GM18519 (cell line): ENCODE results near the gene ZNF408.

Experiments
- ATAC-seq: cut with Tn5 transposase; IDR thresholded peaks from one replicate; pipeline ENCODE4 v1.9.1; 2021; ENCODE audit warnings: mild to moderate bottlenecking, moderate library complexity; ENCODE audit not compliant: unreplicated experiment, low FRiP score

Gene ZNF408

DNA sequence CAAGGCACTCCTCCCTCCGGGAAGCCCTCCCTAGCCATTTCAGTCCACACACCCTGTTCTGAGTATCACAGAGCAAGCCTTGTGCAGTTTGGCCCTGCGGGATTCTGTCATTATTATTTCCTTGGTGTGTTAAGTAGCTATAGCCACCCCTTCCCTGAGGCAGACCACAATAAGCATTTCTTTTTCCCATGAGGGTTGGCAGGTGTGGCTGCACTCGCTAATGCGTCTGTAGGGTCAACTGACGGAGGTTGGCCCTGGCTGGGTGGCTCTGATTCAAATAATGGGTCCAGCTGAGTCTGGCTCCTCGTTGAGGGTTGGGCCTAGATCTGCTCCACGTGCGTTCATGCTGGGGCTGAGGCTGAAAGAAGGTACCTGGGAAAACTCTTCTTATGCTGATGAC lies 23.3 kb downstream of the ZNF408 start:
- ATAC-seq, result no peak

DNA sequence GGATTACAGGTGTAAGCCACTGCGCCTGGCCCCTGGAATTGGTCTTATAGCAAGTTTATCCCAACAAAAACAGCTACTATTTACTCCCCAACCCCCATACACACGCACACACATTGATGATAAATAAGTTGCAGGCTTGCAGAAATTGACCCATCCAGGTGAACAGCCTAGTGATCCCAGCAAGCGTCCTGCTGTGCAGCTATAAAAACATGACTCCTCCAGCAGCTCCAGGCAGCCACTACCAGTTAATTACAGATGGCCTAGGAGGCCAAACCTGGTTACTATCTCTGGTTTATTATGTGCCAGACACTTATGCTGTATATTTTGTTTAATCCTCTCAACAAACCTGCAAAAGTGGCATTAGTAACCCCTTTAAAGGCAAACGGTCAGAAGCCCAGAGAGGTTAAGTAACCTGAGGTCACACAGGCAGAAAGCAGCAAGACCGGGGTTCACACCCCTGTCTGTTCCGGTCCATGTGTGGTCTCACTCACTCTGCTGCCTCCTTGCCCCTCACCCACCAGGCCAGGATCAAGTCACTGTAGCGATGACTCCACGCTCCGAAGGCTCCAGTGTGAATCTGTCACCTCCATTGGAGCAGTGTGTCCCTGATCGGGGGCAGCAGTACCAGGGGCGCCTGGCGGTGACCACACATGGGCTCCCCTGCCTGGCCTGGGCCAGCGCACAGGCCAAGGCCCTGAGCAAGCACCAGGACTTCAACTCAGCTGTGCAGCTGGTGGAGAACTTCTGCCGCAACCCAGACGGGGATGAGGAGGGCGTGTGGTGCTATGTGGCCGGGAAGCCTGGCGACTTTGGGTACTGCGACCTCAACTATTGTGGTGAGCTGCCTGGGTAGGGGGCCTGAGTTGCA lies 24.7 kb downstream of the ZNF408 start:
- no peak for ATAC-seq

DNA sequence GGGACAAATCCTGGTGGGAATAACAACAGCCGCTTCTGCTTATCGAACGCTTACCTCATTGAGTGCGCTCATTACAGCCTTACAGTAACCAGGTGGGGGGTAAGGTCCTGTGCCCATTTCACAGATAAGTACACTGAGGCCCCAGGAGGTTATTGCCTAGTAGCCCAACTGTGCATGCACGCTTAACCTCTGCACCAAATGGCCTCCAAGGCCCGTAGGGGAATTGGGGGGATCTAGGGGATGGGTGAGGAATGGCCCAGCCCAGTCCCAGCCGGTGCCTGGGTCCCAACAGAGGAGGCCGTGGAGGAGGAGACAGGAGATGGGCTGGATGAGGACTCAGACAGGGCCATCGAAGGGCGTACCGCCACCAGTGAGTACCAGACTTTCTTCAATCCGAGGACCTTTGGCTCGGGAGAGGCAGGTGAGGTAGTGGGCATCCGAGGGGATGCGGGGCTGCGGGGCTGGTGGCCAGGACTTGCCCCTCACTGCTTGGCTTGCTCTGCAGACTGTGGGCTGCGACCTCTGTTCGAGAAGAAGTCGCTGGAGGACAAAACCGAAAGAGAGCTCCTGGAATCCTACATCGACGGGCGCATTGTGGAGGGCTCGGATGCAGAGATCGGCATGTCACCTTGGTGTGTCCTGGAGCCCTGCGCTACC lies 25.5 kb downstream of the ZNF408 start:
- ATAC-seq, result no peak

DNA sequence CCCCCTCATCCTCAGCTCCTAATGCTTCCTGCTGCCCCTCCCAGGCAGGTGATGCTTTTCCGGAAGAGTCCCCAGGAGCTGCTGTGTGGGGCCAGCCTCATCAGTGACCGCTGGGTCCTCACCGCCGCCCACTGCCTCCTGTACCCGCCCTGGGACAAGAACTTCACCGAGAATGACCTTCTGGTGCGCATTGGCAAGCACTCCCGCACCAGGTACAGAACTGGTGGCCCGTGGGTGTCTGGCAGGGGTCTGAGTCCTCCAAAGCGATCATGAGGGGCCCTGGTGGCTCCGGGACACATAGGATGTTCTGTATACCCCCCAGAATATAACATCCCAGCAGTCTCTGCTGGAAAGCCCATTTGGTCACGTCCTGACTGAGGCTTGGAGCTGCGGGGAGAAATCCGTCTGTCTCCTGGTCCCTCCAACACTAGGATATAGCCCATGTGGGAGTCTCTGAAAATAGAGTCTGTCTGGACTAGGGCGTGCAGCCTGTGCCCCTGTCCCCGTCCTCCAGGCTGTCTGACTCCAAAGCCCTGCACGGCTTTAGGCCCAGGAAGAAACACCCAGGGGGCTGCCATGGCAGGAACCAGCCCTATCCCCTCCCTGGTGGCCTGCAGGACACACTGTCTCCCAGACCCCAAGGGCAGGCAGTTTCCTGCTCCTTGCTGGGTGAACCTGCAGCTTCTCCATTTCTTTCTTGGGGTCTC lies 27.3 kb downstream of the ZNF408 start:
- no peak for ATAC-seq

DNA sequence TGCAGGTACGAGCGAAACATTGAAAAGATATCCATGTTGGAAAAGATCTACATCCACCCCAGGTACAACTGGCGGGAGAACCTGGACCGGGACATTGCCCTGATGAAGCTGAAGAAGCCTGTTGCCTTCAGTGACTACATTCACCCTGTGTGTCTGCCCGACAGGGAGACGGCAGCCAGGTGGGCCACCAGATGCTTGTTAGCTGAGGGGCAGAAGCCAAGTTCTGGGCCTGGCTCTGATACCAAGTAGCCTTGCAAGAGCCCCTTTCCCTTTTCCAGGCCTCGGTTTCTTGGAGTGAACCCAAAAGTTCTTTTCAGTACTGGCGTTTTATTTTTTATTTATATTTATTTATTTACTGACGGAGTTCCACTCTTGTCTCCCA lies 27.8 kb downstream of the ZNF408 start:
- no peak for ATAC-seq

DNA sequence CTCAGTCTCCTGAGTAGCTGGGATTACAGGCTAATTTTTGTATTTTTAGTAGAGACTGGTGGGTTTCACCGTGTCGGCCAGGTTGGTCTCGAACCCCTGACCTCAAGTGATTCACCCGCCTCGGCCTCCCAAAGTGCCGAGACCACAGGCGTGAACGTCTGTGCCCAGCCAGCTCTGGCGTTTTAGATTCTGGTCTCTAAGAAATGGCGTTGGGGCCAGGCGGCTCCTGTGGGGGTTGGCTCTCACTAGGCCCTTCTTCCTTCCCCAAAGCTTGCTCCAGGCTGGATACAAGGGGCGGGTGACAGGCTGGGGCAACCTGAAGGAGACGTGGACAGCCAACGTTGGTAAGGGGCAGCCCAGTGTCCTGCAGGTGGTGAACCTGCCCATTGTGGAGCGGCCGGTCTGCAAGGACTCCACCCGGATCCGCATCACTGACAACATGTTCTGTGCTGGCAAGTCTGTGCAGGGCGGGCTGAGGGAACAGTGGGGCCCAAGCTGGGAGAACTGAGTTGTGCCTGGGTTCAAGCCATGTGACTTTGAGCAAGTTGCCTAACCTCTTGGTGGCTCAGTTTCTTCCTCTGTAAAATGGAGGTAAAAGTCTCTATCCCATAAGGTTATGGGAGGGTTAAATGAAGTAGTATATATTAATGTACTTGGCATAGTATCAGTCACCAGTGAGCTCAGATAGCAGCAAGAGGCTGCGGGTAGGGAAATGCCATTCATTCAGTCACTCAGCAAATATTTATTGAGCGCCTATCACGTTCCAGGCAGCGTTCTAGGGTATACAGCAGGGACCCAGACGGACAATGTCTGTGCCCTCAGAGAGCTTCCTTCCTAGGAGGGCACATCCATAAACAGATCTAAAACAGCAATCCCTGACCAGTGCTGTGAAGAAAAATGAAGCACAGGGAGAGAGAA lies 28.5 kb downstream of the ZNF408 start:
- no peak for ATAC-seq

DNA sequence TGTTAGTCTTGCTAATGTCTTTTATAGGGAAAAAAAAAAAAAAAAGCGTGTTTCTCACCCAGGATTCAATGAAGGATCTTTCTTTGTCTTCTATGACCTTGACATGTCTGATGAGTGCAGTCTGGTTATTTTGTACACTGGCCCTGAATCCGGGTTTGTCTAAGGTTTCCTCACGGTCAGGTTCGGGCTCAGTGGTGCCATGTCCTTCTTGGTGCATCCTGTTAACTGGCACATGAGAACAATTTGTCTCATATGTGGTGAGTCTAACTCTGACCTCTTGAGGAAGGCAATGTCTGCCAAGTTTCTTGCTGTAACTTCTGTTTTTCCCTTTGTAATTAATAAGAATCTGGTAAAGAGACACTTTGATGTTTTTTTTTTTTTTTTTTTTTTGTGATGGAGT lies 30.7 kb downstream of the ZNF408 start:
- no peak for ATAC-seq

DNA sequence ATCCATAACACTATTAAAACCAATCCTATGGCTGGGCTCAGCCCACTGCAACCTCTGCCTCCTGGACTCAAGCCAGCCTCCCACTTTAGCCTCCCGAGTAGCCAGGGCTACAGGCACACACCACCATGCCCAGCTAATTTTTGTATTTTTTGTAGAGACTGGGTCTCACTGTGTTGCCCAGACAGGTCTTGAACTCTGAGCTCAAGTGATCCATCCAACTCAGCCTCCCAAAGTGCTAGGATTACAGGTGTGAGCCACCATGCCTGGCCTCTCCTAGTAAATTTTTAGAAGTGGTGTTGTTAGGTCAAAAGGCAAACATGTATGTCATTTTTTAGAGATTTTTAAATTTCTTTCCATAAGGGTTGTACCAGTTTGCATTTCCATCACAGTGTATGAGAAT lies 32.4 kb downstream of the ZNF408 start:
- ATAC-seq, result no peak

DNA sequence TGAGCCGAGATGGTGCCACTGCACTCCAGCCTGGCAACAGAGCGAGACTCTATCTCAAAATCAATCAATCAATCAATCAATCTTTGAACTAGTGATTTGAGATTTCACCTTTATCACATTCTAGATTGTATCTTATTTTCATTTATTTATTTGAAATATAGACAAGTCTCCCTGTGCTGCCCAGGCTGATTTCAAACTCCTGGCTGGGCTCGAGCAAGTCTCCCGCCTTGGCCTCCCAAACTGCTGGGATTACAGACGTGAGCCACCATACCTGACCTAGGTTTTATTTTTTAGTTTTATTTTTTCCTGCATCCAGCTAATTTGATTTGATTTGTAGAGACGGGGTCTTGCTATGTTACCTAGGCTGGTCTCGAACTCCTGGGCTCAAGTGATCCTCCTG lies 35.3 kb downstream of the ZNF408 start:
- ATAC-seq, result no peak

DNA sequence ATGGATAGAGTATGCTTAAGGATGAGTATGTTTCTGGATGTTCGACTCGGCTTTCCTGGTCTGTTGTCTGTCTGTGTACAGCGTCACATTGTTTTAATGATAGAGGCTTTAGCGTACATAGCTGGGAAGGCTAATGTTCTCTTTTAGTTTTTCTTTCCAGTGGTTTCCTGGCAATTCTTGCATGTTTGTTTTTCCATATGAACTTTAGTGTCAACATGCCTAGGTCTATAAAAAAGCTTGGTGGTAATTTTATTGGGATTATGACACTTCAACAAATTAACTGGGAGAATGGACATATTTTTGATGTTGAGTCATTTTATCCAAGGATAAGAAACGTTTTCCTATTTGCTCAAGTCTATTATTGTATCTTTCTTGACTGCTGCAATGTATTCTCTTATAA lies 35.8 kb downstream of the ZNF408 start:
- ATAC-seq, result no peak

DNA sequence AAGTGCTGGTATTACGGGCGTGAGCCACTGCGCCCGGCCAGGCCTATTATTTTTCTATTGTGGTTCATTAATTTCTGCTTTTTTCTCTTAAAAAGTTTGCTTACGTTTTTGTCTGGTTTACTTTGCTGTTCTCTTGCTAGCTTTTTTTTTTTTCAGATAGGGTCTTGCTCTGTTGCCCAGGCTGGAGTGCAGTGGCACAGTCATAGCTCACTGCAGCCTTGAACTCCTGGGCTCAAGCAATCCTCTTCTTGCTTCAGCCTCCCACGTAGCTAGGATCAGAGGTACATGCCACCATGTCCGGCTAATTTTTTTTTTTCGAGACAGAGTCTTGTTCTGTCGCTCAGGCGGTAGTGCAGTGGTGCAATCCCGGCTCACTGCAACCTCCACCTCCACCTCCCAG lies 36.9 kb downstream of the ZNF408 start:
- no peak for ATAC-seq

DNA sequence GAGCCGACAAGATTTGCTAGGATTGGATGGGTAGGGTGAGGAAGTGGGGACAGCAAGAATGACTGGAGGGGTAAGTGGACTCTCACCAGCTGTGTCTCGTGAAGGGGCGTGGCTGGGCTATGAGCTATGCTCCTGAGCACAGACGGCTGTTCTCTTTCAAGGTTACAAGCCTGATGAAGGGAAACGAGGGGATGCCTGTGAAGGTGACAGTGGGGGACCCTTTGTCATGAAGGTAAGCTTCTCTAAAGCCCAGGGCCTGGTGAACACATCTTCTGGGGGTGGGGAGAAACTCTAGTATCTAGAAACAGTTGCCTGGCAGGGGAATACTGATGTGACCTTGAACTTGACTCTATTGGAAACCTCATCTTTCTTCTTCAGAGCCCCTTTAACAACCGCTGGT lies 38.1 kb downstream of the ZNF408 start:
- no peak for ATAC-seq

DNA sequence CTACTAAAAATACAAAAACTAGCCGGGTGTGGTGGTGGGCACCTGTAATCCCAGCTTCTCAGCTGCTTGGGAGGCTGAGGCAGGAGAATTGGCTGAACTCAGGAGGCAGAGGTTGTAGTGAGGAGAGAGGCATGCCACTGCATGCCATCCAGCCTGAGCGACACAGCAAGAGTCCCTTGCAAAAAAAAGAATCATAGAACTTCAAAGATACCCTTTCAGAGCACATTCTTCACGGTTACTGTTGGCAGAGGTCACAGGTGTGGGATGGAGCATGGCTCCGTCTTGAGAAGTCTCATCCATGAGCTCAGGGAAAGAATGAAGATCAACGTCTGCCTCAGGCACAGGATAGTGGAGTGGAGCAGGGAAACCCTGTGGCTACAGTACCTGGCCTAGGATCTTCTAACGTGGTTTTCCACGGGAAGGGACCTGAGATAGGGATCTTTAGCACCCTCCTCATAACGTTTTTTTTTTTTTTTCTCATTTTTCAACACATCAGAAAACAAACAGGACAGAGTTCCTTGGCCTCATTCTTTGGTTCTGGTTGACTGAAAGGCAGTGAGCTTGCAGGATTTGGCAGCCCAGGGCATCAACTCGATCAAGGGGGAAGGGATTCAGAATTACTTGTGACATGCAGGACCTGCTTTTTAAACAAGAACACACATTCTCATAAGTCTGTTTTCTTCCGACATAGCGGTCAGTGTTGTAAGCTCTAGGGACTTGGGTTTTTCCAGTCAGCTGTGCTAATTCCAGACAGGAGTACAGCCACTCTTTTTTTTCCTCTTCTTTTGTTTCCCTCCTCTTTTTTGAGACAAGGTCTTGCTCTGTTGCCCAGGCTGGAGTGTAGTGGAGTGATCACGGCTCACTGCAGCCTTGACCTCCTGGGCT lies 41.0 kb downstream of the ZNF408 start:
- ATAC-seq, result no peak

DNA sequence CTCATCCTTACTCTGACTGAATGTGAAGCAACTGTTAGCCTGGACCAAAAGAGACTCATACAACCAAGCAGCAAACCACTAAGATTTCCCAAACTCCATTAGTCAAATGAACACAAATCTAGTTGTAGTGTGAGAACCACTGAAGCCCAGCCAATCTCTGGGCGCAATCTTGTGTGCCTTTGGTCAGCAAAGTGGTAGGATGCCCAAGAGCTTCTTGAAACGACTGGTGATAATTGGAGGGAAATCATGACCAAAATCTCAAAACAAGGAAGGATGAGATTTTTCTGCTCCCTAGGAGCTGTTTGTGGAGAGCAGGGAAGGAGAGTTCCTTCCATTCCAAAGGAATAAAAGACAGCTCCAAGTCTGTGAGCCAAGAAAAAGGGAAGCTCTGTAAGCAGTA lies 42.2 kb downstream of the ZNF408 start:
- no peak for ATAC-seq

DNA sequence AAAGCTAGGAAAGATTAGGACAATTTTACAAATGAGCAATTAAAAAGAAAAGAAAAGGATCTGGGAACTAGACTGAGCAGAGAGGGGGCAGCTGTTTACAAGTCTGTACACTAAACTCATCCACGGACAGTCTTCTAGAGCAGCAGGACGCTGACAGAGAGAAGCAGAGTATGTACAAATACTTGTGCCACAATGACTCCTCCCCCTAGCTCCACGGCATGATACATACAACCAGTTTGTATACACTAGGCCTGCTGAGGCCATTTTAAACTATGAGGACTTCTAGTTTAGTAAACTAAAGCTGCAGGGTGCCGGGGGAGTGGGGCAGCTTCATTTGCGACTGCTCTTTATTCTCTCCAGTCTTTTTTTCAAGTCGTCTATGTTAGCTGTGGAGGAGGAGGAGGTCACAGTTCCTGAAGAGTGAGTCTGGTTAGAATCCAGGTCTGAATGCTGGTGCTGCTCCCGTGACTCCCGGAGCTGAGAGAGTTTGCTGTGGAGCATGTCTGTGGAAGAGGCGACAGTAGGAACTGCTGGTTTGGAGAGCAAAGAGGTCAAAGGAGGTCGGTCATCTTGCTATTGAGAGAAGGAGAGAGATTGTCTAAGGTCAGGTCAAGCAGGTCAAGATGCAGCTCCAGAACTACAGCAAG lies 43.0 kb downstream of the ZNF408 start:
- no peak for ATAC-seq

DNA sequence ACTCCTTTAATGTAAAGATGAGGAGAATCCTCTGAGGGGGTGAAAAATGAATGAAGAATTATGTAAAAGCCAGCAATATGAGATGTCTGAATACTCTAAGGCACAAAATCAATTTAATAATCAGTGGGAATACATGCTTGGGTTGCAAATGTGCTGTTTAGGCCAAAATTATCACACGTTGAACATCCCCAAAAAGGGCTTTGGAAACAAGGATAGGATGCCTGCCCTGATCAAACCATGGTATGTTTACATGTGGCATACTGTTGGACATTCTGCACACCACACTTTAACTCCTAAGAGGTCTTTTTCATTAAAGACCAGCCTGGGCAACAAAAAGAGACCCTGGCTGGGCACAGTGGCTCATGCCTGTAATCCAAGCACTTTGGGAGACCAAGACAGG lies 44.5 kb downstream of the ZNF408 start:
- ATAC-seq, result no peak

DNA sequence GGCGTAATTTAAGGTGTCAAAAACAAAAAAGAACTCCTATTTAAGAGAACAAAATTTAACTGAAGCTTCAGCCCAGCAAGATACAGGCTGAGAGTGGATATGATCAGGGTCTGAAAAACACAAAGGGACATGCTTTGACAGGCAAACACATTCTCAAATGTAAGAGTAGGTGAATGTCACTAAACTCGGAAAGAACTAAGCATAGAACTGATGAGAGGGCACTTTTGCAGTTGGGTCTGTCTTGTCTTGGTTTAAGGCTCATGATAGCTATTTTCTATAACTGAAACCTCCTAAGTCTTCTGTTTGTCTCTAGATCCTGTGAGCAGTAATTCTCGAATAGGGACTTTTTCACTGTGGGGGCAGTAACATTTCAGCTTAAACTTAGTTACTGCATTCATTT lies 45.2 kb downstream of the ZNF408 start:
- no peak for ATAC-seq

DNA sequence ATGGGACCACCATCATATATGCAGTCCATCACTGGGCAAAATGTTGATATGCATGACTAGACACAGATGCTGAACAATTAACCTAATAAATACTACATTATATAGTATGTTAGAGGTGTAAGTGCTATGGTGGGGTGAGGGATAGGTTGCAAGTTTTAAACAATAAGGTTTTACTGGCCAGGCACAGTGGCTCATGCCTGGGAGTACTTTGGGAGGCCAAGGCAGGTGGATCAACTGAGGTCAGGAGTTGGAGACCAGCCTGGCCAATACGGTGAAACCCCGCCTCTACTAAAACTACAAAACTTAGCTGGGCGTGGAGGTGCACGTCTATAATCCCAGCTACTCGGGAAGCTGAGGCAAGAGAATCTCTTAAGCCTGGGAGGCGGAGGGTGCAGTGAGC lies 46.3 kb downstream of the ZNF408 start:
- ATAC-seq, result no peak
